Measurements from ENCODE around the gene RHOD.

Gene RHOD

DNA sequence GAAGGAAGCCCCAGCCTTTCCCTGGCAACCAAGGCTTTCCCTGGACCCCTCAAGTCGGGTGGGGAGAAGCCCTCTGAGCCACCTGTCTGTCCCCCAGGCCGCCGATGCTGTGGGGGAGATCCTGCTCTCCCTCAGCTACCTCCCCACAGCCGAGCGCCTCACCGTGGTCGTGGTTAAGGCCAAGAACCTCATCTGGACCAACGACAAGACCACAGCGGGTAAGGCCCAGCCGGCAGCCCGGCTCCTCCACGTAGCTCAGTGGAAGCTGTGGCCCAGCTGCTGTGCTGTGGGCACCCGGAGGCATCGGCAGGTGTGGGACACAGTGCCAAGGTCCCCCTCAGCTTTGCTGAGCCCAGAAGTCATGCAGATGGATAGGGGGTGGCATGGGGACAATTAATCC, 12.2 kb upstream of the RHOD start:
- Mint-ChIP-seq H3K4me1 (ENCODE audit: low read depth) (no peaks in the 10 kb centered on the region), H3K9me3 (no peaks in the 10 kb centered on the region), H3K27me3 (peaks cover 41% of the 10 kb centered on the region), H3K27ac (no peak overlapping the region), H3K4me3 (no peak overlapping the region), H3K36me3 (ENCODE audit: low read depth) (no peaks in the 10 kb centered on the region)
- intact Hi-C loops (cut with micrococcal nuclease) = no loop called here

DNA sequence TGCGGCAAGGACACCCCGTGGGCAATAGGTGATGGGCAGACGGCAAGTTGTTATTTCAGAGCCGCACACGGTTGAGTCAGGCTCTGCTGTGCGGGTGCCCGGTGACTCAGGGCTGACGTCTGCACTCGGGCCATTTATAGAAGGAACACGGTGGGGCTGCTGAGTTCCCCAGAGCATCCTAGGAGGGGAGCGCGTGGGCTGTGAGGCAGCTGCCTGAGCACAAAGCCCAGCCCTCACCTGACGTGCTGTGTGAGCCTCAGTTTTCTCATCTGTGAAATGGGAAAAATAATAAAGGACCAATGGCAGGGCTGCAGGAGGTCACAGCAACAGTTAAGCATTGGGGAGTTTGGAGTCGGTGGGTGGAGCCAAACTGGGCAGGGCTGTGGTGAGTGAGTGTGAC, 11.3 kb upstream of the RHOD start:
- no peak overlapping the region for H3K4me3 Mint-ChIP-seq
- intact Hi-C loops (cut with micrococcal nuclease) = no loop called here
- no peaks in the 10 kb centered on the region for H3K9me3 Mint-ChIP-seq
- no peaks in the 10 kb centered on the region for H3K36me3 Mint-ChIP-seq (ENCODE audit: low read depth)
- H3K27ac Mint-ChIP-seq = no peak overlapping the region
- peaks cover 43% of the 10 kb centered on the region for H3K27me3 Mint-ChIP-seq
- H3K4me1 Mint-ChIP-seq (ENCODE audit: low read depth) = no peaks in the 10 kb centered on the region

DNA sequence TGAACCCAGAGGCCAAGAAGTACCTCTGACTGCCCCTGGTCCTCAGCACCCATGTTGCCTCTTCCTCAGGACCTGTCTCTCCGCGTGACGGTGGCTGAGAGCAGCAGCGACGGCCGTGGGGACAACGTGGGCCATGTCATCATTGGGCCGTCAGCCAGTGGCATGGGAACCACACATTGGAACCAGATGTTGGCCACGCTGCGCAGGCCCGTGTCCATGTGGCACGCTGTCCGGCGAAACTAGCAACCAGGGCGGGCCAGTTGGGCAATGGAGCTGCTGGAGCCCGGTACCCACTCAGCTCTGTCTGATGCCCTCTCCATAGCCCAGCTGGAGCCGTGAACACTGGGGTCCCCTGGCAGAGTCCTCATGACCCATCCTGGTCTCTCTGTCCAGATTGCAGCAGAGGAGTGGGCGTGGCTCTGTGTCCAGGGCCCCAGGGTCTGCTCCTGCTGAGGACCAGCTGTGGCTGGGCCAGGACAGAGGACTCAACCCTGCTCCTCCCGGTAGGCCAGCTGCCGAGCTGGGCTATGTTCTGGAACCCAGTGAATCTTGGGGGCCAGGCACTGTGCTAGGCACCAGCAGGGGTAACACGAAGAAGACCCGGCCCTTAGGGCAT, 8.0 kb upstream of the RHOD start:
- Mint-ChIP-seq H3K27ac (no peak overlapping the region), H3K4me3 (no peak overlapping the region), H3K36me3 (ENCODE audit: low read depth) (no peaks in the 10 kb centered on the region), H3K27me3 (peaks cover 45% of the 10 kb centered on the region), H3K4me1 (ENCODE audit: low read depth) (no peaks in the 10 kb centered on the region), H3K9me3 (no peaks in the 10 kb centered on the region)
- intact Hi-C loops (cut with micrococcal nuclease) = no loop called here

DNA sequence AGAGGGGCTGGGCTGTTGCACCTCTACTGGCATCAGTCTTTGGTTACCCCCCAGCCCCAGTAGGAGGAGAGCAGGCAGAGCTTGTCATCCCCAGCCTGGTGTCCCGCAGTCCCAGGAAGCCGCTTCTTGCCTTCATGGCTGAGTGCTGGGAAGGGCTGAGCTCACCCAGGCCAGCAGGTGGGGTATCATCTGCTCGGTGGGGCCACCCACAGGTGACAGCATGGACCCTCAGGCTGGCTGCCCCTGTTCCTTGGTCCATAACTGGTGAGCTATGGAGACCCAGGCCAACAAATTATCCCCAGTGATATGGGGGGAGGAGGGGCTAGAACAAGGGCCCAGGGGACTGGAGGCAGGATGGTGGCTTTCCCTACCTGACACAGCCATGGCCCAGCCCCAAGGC, 6.5 kb upstream of the RHOD start:
- Mint-ChIP-seq H3K27ac (no peak overlapping the region), H3K4me3 (no peak overlapping the region), H3K27me3 (peaks cover 48% of the 10 kb centered on the region), H3K36me3 (ENCODE audit: low read depth) (no peaks in the 10 kb centered on the region), H3K9me3 (no peaks in the 10 kb centered on the region), H3K4me1 (ENCODE audit: low read depth) (no peaks in the 10 kb centered on the region)
- intact Hi-C loops (cut with micrococcal nuclease) = no loop called here

DNA sequence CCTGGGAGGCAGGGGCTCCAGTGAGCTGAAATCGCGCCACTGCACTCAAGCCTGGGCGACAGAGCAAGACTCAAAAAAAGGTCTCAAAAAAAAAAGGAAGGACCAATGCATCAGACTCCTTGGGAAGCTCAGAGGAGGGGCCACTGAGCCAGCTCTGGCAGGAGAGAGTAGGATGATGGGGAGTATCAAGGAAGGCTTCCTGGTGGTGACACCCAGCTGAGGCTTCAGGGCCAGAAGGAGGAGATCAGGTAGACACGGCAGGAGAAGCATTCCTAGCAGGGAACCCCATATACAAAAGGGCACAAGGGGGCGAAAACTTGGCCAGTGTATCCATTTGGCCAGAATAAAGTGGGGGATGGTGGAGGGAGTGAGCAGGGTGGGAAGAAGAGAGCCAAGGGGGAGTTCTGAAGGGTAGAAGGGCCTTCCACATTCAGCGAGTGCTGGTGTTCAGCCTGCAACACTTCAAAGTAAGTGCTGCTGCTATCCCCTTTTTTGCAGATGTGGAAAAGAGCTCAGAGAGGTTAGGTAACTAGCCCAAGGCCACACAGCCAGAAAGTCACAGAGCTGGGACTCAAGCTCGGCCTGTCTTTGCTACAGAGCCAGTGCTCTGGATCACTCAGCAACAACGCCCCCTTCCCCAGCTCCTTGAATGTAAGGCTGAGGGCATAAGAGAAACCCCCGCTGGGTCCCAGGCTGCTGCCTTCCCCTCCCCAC, 5.3 kb upstream of the RHOD start:
- intact Hi-C loops (cut with micrococcal nuclease) = no loop called here

DNA sequence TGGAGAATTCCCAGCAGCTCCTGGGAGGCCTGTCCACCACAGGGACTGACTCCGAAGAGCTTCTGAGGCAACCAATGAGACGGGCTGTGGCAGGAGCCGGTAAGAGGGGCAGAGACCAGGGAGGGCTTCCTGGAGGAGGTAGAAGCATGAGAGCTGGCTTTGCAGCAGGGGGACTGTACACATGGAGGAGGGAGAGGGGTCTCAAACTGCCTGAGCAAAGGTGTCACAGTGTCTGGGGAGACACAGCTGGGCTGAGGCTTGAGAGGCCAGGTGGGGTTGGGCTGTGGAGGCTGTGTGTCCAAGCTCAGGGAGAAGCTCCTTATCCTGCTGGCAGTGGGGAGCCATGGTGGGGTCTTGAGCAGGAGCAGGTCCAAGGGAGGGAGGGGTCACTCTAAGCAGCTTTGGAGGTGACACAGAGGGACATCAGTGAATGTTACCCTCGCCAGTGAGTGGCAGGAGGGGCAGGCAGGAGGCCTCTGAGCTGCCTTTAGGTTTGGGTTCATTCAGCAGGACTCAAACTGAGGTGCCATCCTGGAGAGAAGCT, 4.6 kb upstream of the RHOD start:
- Mint-ChIP-seq H3K9me3 (no peaks in the 10 kb centered on the region), H3K27me3 (peaks cover 52% of the 10 kb centered on the region), H3K27ac (no peak overlapping the region), H3K4me3 (no peak overlapping the region), H3K4me1 (ENCODE audit: low read depth) (peaks cover 10% of the 10 kb centered on the region), H3K36me3 (ENCODE audit: low read depth) (no peaks in the 10 kb centered on the region)
- intact Hi-C loops (cut with micrococcal nuclease) = no loop called here

More for the DNA sequence above, 5.3 kb upstream of the RHOD start:
- no peaks in the 10 kb centered on the region for H3K9me3 Mint-ChIP-seq
- no peak overlapping the region for H3K27ac Mint-ChIP-seq
- H3K4me1 Mint-ChIP-seq (ENCODE audit: low read depth) = peaks cover 6% of the 10 kb centered on the region
- H3K27me3 Mint-ChIP-seq = peaks cover 51% of the 10 kb centered on the region
- H3K36me3 Mint-ChIP-seq (ENCODE audit: low read depth) = no peaks in the 10 kb centered on the region
- H3K4me3 Mint-ChIP-seq = no peak overlapping the region

DNA sequence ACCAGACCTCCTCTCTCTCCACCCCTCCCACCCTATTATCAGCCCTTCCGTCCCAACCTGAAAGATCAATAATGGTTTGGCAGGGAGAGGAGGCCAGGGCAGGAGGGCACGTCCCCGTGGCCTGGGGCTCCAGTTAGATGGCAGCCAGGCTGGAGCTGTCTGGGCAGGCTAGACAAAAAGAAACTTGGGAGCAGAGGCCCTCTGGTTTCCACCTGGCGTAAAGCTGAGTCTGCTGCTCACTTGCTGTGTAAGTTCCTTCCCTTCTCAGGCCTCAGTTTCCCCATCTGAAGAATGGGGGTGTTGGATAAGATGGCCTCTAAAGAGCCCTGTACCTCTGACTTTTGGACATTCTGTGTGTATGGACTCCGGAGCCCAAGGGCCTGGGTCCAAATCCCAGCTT, 3.8 kb upstream of the RHOD start:
- Mint-ChIP-seq H3K4me1 (ENCODE audit: low read depth) (peaks cover 10% of the 10 kb centered on the region), H3K9me3 (no peaks in the 10 kb centered on the region), H3K36me3 (ENCODE audit: low read depth) (no peaks in the 10 kb centered on the region), H3K27ac (no peak overlapping the region), H3K4me3 (no peak overlapping the region), H3K27me3 (peaks cover 61% of the 10 kb centered on the region)
- intact Hi-C loops (cut with micrococcal nuclease) = no loop called here

DNA sequence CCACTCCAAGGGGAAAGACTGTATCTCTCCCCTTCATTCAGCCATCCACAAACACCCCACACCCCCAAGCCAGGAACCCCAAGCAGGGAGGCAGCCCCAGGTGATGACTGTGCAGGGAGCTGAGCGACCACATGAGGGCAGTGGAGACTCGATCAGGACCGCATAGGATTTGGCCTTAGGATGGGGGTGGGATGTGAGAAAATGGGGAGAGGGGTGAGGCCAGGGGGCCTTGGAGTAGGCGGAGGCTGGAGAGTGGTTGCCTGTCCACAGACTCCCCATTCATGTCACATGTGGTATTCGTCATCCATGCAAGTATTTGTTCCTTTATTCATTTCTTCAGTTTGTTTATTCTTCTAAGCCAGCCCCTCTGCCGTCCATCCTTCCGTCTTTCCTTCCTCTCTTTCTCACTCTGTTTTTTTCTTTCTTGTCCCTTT, 2.7 kb upstream of the RHOD start:
- H3K9me3 Mint-ChIP-seq = no peaks in the 10 kb centered on the region
- intact Hi-C loops (cut with micrococcal nuclease) = no loop called here
- no peak overlapping the region for H3K27ac Mint-ChIP-seq
- H3K27me3 Mint-ChIP-seq = peaks cover 69% of the 10 kb centered on the region
- peaks cover 10% of the 10 kb centered on the region for H3K4me1 Mint-ChIP-seq (ENCODE audit: low read depth)
- no peak overlapping the region for H3K4me3 Mint-ChIP-seq
- no peaks in the 10 kb centered on the region for H3K36me3 Mint-ChIP-seq (ENCODE audit: low read depth)

DNA sequence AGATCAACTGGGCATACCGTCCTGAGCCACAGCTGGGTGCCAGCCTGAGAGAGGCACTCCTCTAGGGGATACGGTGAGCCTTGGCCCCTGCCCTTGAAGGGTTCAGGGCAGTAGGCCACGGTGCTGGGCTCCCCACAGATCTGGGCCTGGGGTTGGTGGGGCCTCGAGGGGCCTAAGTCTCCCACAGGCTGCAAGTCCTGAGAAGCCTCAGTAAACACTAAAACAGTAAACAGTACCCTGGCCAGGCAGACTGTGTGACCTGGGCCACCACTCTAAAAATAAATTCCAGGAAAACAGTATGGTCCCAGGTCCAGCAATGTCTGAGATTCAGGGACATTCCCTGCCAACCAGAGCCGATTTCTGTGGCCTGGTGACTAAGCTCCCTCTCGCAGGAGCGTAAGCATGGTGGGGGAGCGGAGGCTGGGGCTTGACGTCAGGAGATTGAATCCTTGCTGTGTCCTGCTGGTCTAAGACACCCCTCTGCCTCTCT, 2.3 kb upstream of the RHOD start:
- H3K4me1 Mint-ChIP-seq (ENCODE audit: low read depth) = peaks cover 10% of the 10 kb centered on the region
- no peak overlapping the region for H3K27ac Mint-ChIP-seq
- no peak overlapping the region for H3K4me3 Mint-ChIP-seq
- no peaks in the 10 kb centered on the region for H3K36me3 Mint-ChIP-seq (ENCODE audit: low read depth)
- H3K9me3 Mint-ChIP-seq = no peaks in the 10 kb centered on the region
- peaks cover 72% of the 10 kb centered on the region for H3K27me3 Mint-ChIP-seq
- intact Hi-C loops (cut with micrococcal nuclease) = no loop called here

DNA sequence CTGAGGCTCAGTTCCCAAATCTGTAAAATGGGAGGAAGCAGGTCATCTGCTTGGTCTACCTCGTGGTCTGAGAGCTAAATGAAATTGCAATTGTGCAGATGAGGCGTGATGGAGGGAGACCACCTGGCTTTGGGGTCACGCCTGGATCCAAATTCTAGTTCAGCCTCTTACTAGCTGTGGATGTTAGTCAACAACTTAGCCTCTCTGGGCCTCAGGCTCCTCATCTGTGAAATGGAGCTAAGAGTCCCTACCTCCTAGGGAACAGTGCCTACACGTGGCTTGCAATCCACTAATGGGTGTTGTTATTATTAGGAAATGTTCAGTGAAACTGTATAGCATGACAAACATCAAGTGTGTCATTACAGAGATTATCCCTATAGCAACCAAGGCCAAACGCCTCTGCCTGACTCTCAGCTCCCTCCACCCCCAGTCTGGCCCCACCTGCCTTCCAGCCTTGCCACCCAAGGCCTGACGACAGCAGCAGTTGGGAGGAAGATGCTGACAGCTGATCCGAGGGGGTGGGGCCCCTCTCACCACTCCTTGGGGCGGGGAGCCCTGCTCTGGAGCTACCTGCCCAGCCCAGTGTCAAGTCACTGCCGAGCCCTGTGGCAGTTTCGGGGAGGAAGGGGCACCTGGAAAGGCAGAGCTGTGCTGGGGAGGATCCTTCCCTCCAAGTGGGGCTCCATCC, 1.7 kb upstream of the RHOD start:
- intact Hi-C loops (cut with micrococcal nuclease) = no loop called here
- H3K27ac Mint-ChIP-seq = no peak overlapping the region
- peaks cover 10% of the 10 kb centered on the region for H3K4me1 Mint-ChIP-seq (ENCODE audit: low read depth)

DNA sequence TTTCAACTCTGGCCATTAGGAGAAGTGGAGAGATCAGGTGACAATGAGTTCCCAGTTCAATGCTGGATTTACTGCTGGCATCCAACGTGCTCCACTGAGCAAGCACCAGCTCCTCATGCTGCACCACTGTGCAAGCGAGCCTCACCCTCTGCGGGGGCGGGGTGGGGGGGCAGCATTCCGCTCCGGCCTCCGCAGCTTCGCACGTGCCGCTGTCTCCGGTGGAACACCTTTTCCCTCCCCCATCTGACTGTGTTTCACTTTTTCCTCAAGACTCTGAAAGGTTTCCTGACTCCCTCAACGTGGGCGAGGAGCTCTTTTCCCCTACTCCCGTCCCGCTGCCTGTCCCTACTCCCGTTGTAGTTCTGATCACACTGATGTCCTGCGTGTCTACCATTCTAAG, 835 bp upstream of the RHOD start:
- Mint-ChIP-seq H3K36me3 (ENCODE audit: low read depth) (no peaks in the 10 kb centered on the region), H3K27me3 (peaks cover 79% of the 10 kb centered on the region), H3K4me3 (no peak overlapping the region), H3K9me3 (no peaks in the 10 kb centered on the region), H3K27ac (no peak overlapping the region), H3K4me1 (ENCODE audit: low read depth) (peaks cover 10% of the 10 kb centered on the region)
- intact Hi-C loops (cut with micrococcal nuclease) = no loop called here

More for the DNA sequence above, 1.7 kb upstream of the RHOD start:
- H3K9me3 Mint-ChIP-seq = no peaks in the 10 kb centered on the region
- no peaks in the 10 kb centered on the region for H3K36me3 Mint-ChIP-seq (ENCODE audit: low read depth)
- peaks cover 73% of the 10 kb centered on the region for H3K27me3 Mint-ChIP-seq
- no peak overlapping the region for H3K4me3 Mint-ChIP-seq

DNA sequence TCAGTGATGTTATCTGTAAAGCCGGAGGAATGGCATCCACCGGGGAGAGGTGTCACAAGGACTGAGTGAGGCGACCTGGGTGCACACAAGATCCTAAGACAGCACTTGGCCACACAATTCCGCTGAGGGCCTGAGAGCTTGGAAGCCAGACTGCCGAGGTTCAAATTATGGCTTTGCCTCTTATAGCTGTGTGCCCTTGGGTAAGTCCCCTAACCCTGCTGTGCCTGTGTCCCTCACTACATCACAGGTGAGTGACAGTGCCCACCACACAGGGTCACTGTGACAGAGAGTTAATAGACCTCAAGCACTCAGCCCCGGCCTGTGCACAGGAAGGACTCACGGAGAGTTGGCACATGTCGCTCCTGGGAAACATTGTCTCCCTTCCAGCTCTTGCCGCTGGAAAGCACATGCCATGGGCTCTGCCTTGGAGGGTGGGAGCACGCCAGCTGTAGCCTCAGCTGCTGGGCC, 592 bp downstream of the RHOD start:
- Mint-ChIP-seq H3K4me3 (no peak overlapping the region), H3K27ac (no peak overlapping the region), H3K4me1 (ENCODE audit: low read depth) (peaks cover 10% of the 10 kb centered on the region), H3K9me3 (no peaks in the 10 kb centered on the region), H3K27me3 (peaks cover 70% of the 10 kb centered on the region), H3K36me3 (ENCODE audit: low read depth) (no peaks in the 10 kb centered on the region)
- intact Hi-C loops (cut with micrococcal nuclease) = no loop called here

DNA sequence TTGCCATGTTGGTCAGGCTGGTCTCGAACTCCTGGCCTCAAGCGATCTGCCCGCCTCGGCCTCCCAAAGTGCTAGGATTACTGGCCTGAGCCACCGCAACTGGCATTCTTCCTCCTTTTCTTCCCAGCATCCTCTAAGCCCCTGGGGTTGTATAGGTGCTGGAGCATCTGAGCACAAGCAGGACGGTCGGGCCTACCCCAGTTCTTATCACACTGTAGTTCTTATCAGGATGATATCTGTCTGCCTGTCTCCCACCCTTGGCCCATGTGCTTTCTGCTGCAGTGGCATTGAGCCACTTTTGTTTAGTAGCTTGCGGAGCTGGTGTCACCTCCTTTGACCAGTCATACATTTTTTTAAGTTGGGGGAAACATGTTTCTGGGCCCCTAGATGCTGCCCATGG, 1.9 kb downstream of the RHOD start:
- H3K4me3 Mint-ChIP-seq = no peak overlapping the region
- intact Hi-C loops (cut with micrococcal nuclease) = no loop called here
- peaks cover 59% of the 10 kb centered on the region for H3K27me3 Mint-ChIP-seq
- H3K4me1 Mint-ChIP-seq (ENCODE audit: low read depth) = peaks cover 10% of the 10 kb centered on the region
- no peak overlapping the region for H3K27ac Mint-ChIP-seq
- H3K36me3 Mint-ChIP-seq (ENCODE audit: low read depth) = no peaks in the 10 kb centered on the region
- no peaks in the 10 kb centered on the region for H3K9me3 Mint-ChIP-seq

DNA sequence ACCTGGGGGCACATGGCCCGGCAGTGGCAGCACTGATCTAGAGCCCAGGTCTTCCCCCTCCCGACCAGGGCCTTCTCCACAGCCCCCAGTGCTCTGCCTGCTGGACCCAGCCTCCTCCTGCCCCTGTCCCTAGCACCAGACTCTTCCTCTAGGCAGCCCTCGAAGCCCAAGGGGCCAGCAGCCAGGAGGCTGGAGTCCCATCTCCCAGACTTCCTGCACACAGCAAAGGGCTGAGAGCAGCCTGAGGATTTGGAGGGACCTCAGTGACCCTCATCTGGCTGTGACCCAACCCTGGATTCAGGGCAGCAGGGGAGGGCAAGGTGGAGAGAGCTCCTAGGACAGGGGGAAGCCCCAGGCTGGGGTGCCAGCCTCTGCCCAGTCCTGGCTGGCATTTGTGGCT, 3.0 kb downstream of the RHOD start:
- Mint-ChIP-seq H3K4me1 (ENCODE audit: low read depth) (peaks cover 10% of the 10 kb centered on the region), H3K9me3 (no peaks in the 10 kb centered on the region), H3K36me3 (ENCODE audit: low read depth) (no peaks in the 10 kb centered on the region), H3K27me3 (peaks cover 50% of the 10 kb centered on the region), H3K27ac (no peak overlapping the region), H3K4me3 (no peak overlapping the region)
- intact Hi-C loops (cut with micrococcal nuclease) = no loop called here
